Left renal pelvis (tissue), 4 donors: ENCODE measurements around the gene RNF43. TPM values are rescaled to one million over a fixed set of nuclear protein-coding genes. Genes with fewer than 3 reads are reported as not detected.
A peak's percentile ranks its signal among the peaks of the same experiment; 100 is the strongest.

Experiments used
- DNase-seq, 4 donors: peaks; one replicate each; pipeline ENCODE4 v3.0.0-alpha.2; 2013; ENCODE audit warnings: low read depth in 4 of 4, low spot score in 3 of 4
- polyA plus RNA-seq, 4 donors: library from polyadenylated mRNA; unstranded; fragments of 120-200 nt; gene quantifications; one replicate each; pipeline ENCODE4 v1.2.1, GENCODE V29; 2013; ENCODE audit not compliant: insufficient read length in 4 of 4

Gene RNF43
- polyA plus RNA-seq, 4 donors, result 0.78 to 16.3 (median 14.9) TPM

DNA sequence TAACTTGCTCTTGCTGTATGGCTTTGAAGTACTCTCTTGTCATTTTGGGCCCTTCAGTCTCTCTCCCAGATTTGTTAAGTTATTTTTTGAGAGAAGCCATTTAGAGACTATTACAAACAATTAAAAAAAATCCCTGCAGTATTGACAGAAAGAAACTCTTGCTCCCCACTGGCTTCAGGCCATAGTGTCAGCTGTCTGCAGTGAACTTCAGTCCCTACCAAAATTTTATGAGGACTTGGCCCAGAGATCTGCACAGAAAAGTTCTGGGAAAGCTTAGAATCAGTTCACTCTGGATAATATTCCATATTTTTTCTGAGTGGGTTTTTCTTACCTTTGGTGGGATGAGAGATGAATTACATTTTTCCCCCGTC lies 34.5 kb downstream of the RNF43 start:
- no peak for DNase-seq

DNA sequence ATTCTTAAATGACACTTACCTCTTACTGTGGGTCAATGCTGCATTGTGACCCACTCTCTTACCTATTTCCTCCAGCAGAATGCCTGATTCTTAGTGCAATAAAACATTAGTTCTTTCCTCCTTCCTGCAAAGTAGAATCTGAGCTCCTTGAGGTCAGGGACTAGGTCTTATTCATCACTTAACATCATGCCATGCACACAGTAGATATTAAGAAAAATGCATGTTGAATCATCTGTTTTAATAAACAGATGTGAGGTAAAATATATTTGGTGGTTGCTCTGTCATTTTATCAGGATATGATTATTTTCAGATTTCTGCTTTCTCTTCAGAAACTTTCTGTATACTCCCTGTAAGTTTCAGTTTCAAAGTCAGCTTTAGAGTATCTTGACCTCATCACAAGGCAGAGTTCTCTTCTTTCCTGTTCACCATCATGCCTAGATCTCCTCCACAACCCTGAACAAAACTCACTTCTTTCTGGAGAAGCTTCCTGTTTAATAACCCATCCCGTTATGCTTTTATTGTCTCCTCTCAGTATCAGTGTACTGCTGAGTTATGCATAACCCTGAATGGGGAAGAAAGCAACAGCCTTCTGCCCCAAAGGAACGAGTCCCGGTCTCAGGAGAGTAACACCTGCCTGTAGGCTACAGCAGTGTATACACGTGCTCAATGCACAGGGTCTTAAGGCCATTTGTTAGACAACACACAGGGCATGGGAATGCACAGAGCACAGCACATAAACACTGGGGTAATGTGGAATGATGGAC lies 35.0 kb downstream of the RNF43 start:
- no peak for DNase-seq

DNA sequence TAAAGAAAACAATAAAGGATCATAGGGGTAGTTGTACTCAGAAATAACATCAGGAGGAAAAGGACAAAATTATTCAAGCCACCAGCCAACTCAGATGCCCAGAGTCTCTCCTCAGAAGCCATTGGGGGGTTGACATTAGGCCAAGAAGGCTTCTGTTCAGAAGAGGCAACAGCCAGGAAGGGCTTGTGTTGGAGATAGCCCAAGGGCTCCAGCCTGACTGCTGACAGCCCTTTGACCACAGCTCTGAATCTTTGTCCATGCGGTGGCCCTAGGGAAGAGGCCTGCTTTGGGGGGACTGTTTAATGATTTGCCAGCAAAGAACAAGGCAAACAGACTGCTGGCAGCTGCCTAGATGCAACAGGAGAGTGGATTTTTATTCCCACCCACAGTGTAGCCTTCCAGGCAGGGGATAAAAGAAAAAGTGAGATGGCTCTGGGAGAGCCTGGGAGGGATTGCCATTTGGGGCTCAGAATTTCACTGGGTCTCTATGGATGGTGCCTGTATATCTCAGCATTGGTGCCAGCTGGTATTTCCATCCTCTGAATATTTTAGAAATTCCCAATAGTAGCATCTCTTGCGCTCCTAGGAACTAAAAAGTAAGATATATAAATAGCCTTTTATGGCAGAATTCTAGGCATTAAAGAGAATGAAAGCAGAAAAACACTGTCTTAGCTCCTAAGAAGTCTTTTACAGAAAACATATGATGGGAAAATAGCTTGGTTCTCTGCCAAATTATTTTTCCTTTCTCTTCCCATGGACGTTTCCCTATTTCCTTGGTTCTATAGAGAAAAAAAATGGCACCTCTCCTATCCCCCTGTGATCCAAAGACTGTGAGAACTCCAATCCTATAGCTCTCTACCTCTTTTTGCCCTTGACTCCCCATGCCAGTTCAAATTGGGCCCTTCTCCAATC lies 36.0 kb downstream of the RNF43 start:
- no peak for DNase-seq

DNA sequence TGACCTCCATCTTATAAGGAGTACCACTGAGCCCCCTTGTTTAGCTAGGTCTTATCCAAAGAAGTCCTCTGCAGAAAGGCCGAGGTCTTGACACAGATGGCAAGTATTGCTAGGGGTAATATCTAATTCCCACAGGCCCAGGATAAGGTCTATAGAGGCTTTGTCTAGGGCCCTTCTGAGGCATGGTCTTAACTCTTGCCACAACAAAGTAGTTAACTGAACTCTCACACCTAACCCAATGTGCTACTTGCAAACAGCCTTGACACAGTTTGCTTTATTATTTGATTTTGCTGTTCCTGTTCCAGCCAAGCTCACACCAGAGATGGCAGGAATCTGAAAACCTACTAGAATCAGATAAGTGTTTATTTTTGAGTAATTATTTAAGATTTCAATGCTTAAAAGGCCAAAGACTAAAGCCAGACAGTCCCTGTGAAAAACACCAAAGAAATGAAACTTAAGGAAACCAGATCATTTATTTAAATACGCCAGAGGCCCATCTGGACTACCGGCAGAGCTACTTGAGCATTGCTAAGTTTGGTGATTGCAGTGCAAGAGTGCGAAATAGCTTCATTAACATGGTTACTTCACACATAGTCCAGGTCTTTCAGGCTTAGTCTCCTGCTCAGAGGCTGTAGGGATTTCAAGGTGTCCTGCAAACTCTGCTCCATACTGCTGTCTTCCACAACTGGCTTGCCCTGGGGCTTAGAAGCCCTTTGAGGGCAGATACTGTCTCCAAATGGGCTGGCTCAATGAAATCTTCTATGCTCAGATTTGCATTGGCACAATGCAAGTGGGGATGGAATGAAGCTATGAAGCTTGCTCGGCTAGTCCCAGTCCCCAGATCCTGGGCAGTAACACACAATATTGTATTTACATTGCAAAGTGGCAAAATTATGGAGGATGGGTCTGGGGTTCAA lies 36.9 kb downstream of the RNF43 start:
- DNase-seq, result no peak

DNA sequence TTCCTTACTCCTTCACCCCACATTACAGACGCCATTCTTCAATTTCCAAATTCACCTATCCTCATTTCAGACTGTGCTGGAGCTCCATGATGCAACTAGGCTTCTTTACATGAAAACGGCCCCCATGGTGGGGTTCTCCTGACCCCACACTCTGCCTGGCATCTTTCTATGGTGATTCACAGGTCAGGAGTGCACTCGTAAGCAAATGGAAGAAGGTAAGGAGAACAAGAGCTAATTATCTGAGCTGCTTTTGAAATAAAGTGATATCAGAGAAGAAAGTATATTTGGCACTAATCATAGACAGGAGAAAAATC lies 37.9 kb downstream of the RNF43 start:
- no peak for DNase-seq

DNA sequence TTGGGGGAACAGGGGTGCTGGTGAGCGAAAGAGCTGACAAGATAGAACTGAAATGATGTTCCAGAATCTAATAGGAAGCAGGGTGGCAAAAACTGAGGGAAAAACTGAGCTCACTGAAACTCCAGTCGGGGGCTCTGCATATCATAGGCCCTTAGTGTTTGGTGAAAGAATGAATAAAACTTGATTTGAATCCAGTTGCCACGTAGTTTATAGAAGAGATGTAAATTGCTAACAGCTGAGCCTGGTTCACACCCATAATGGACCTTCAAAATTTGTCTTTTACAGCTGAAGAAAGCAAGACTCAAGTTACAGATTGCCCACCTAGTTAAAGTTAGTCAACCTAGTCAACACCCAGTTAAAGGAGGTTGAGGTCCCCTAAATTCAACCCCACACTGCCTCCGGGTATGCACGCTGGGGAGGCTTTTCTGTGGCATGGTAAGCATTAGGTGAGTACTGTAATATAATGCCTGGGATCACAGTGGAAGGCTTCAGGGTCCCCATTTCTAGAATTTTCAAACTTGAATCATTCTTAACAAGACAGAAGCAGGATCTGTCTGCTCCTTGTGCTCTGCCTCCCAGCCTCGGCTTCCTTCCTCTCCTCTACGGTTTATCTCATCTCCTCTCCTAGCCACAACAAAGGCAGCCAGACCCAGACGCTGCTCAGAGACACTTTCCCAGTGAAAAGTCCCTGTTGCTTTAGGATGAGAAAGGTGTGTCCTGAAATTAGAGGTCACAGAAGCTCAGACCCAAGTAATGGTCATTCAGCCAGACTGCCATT lies 38.4 kb downstream of the RNF43 start:
- no peak for DNase-seq

DNA sequence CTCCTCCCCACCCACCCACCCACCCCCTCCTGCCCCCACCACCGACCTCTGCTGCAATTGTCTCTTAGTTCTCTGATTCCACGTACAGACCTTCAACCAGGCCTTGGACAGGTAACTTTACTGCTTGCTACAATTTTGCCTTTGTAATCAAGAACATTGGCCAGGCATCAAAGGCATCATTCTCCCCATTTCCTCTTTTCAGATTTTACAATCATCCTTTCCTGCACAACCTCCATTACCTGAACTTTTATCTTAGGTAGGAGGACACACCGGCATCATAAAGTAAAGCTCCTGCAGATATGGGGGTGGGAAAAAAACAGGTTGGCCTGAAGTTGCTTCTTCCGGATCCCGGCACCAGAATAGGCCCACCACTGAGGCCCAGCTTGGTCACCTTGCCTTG lies 39.7 kb downstream of the RNF43 start:
- no peak for DNase-seq

DNA sequence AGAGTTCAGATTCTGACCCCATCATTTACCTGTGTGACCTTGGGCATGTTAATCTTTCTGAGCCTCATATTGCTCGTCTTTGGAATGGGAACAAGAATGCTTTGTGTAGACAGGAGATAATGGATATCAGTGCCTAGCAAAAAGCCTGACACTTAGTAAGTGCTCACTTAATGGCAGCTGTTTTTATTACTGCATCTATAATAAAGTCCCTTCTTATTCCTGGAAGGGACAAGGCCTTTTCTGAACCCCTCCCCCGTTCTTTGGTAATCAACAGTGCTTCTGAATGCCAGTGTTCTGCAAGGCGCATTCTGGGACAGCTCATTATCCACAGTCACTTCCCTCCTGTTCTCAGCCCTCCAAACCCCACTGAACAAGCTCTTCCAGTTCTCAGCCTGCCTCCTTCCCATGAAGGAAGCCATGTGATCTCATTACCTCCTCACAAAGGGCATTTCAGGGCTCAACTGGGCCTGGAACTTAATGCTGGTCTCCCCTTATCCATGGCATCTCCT lies 40.2 kb downstream of the RNF43 start:
- DNase-seq, result peak in 3 of 4 donors; percentile 36 to 64 (median 46)

DNA sequence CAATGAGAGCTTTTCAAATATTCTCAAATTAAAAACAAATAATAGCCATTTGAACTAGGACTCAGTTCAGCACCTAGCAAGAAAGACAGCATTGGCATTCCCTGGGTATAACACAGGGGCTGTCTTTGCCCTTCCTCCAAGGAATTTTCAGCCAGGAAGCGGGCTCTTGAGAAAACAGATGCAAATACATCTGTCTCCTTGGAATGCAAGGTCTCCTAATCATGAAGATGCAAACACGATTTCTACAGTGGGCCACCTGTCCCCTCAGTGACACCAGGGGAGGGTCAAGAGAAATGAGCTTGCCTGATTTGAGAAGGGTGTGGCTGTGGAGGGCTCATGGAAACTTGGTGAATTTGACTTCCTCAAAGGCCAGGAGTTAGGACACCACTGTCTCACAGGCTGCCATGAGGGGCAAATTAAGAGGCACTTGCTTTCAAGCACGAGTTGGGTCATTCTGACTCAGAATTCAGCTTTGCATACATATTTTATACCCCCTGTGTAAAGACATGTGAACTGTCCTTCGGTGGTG lies 40.8 kb downstream of the RNF43 start:
- DNase-seq, result no peak

DNA sequence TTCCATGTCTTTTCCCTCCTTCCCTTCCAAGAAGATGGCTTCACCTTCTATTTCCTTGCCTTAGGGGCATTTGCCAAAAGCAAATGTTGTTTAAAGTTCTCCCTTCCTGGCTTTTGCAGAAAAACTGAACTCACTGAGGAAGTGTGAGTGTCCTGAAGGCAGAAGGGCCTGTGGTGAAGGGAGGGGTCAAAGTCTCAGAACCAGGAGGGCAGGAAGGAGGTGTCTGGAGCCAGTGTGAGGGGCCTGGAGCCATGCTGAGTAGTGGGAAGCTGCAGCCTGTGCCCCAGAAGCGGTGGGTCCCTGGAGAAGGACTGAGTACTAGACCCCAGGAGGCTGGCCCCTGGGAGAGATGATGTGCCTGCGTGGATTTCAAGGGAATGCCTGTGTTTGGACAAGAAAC lies 41.5 kb downstream of the RNF43 start:
- no peak for DNase-seq

DNA sequence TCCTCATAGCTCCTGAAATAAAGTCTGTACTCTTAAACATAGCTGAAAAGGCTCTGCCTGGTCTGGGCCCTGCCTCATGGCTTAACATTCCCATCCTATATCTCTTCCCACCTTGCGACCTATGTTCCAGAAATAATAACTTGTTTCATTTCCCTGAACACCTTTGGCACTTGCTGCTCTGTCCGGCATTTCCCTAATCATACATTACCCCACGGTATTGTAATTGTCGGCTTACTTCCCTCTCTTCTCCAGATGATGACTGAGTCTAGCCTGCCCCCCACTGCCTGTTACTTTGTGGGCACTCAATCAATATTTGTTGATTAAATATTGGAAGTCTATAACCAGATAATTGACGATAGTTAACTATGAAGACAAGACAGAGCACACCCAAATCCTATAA lies 42.1 kb downstream of the RNF43 start:
- no peak for DNase-seq

DNA sequence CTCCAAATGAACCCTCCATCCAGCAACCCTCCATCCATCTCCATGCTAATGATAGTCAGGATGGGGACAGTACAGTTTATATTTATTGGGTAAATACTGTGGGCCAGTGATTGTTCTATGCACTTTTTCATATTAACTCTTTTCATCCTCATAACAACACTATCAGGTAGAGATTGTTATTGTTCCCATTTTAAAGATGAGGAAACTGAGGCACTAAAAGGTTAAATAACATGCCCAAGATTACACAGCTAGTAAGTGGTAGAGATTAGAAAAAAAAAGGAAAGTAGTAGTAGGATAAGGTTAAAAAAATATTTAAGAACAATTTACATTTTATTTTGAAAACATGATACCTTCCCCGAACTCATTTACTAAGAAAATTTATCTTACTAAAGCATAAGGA lies 43.4 kb downstream of the RNF43 start:
- no peak for DNase-seq

DNA sequence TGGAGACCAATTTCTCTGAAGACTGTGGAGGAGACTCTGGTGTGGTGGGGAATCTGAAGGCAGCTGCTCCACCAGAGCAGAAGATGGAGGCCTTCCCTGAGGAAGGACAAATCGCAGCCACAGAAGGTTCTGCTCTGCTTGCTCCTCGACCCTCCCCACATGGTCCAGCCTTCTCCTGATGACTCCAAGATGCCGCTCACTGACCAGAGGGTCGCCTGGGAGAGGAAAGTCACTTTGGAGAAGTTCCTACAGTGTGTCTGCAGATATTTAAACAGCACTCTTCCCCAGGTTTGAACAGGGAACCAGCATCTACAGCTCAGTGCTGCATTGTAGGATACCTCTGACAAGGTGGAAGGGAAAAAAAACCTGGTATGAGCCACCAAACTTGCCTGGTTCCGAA lies 44.3 kb downstream of the RNF43 start:
- DNase-seq, result no peak

DNA sequence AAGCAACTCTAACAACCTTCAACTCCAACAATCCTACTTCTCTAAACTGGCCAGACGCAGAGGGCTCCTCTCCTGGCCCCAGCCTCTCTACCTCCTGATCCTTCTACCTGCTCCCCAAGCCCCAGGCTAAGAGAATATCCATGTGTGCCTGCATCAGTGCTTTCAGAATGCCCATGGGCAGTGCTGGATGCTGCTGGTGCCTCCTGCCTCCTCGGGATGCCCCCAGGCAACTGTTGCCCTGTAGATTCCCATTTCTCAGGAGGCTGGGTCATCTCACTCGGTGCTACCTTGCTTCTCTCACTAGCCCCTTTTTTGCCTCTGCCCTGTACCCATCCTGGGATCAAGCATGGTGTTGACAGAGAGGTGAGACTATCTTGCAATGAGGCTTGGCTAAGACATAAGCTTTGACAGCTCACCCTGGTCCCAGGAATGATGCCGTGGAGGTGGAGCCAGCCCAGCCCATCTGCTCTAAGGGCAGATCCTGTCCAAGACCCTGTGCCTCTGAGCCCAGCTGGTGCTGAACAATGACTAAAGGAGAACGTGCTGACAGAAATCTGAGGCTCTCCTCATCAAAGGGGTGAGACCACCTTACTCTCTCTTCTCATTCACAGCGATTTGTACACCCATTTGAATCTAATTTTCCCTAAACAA lies 45.9 kb downstream of the RNF43 start:
- no peak for DNase-seq

DNA sequence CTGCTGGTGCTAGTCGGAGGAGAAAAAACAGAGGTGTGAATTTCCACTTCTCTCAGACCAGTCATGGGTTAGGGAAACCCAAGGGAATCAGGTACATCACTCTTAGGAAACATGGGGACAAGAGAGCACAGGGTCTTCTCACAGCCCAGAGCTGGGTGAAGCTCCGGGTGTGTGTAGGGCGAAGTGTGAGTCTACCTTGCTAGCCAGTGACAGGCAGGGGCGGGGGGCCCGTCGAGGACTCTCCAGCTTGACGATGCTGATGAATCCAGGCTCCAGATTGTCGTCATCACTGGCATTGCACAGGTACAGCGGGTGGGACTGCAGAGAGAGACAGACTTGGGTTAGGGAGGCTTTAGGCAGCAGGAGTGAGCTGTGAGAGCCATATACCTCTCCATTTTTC lies 46.6 kb downstream of the RNF43 start:
- no peak for DNase-seq

DNA sequence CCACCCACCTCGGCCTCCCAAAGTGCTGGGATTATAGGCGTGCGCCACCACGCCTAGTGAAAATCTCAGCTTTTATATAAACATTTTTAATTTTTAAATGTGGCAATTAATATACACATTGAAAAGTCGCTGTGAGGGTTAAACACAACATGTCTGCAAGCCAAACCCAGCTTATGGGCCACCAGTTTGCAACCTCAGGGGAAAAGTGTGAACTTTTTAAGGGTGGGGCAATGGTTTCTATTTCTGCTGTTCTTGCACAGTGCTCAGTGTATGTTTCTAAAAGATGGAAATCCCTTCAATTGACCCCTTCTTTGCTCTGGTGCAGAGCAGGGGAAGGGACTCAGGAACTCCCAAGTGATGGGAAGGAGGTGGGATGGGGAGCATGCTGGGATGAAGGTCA lies 47.0 kb downstream of the RNF43 start:
- no peak for DNase-seq

DNA sequence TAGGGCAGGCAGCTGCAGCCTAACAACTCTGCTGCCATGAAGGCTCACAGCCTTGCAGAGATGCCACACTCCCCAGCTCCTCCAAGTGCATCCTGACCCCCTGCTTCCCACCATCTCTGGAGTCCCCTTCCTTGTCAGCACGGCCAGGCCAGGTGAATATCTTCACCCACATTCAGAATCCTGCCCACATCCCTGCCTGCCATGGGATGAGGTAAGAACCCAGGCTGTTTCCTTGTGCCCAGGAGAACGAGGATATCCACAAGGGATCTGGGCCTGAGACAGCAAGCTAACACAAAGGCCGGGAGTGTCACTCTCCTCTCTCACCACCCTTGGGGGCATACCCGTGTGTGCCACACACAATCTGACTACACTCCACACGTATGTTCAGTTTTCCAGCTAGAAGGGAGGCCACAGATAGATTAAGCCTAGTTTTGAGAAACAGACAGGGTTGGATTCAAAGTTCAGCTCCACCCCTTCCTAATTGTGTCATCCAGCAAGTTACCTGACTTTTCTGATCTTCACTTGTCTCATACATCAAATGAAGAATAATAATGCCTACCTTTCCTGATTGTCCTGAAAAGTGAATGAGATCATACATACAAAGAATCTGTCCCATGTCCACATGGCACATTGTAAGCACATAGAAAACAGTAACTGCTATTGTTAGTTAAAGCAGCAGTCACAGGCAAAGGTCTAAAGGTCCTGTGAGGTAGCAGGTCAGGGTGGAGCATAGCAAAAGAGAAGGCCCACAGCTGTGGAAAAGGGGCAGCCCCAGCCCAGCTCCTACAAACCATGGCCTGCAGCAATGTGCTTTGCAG lies 47.9 kb downstream of the RNF43 start:
- no peak for DNase-seq

DNA sequence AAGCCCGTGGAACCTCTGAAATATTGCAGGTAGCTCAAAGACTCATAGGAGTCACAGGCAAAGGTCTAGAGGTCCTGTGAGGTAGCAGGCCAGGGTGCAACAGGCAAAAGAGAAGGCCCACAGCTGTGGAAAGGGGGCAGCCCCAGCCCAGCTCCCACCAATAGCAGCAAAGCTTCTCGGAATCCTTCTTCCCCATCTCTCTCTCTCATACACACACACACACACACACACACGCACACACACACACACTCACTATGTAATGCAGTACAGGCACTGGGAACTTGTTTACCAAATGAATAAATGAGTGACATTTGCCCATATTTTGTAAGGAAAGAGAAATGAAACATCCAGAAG lies 48.5 kb downstream of the RNF43 start:
- no peak for DNase-seq
